Lung (tissue), 12 donors: ENCODE measurements around the gene VSIG10. TPM values are rescaled to one million over a fixed set of nuclear protein-coding genes. Genes with fewer than 3 reads are reported as not detected.

Experiments
- ATAC-seq: fragments of 200-7000 bp; cut with Tn5 transposase; one replicate; pipeline ENCODE4 v1.9.1; 2020; ENCODE audit warnings: moderate number of reproducible peaks; ENCODE audit not compliant: insufficient read depth, low FRiP score
- DNase-seq, 3 donors: peaks; one replicate each; pipeline ENCODE4 v3.0.0-alpha.2; 2013 to 2017
- H3K27ac ChIP-seq, 2 donors: one replicate each; pipeline ENCODE4 v1.5.1; 2013; ENCODE audit warnings: mild to moderate bottlenecking in 2 of 2, moderate library complexity in 2 of 2, control low read depth in 1 of 2, inconsistent platforms in 1 of 2, low read depth in 1 of 2, low read length in 1 of 2
- H3K27me3 ChIP-seq, 3 donors: one replicate each; pipeline ENCODE4 v1.5.1; 2013; ENCODE audit warnings: low read length in 2 of 3; ENCODE audit not compliant: control insufficient read depth in 3 of 3, insufficient read depth in 3 of 3
- H3K36me3 ChIP-seq, 4 donors: one replicate each; pipeline ENCODE4 v1.5.1; 2013; ENCODE audit warnings: low read length in 4 of 4, mild to moderate bottlenecking in 1 of 4, moderate library complexity in 1 of 4; ENCODE audit not compliant: control insufficient read depth in 4 of 4, insufficient read depth in 4 of 4
- H3K4me1 ChIP-seq, 5 donors: one replicate each; pipeline ENCODE4 v1.5.1; 2013; ENCODE audit warnings: low read length in 5 of 5, mild to moderate bottlenecking in 2 of 5, moderate library complexity in 1 of 5; ENCODE audit not compliant: control insufficient read depth in 5 of 5, insufficient read depth in 5 of 5
- H3K4me3 ChIP-seq: one replicate; pipeline ENCODE4 v1.5.1; 2013; ENCODE audit warnings: mild to moderate bottlenecking, control low read depth, moderate library complexity
- H3K9ac ChIP-seq, 2 donors: one replicate each; pipeline ENCODE4 v1.5.1; 2013; ENCODE audit warnings: low read length in 2 of 2, control low read depth in 1 of 2; ENCODE audit not compliant: insufficient read depth in 1 of 2
- H3K9me3 ChIP-seq, 4 donors: one replicate each; pipeline ENCODE4 v1.5.1; 2013; ENCODE audit warnings: low read length in 3 of 4, mild to moderate bottlenecking in 1 of 4, moderate library complexity in 1 of 4; ENCODE audit not compliant: control insufficient read depth in 4 of 4, insufficient read depth in 3 of 4
- CTCF ChIP-seq: IDR thresholded peaks from 2 replicates; pipeline ENCODE4 v1.5.1; 2012; ENCODE audit warnings: mild to moderate bottlenecking; ENCODE audit errors: control extremely low read depth, extremely low read depth
- WGBS, 2 donors: extraction: QIAGEN DNeasy Blood & Tissue Kit; methylation state at CpG; one replicate each; pipeline ENCODE4 v1.1.7; 2013; 5-methylcytosine and 5-hydroxymethylcytosine counted together
- polyA plus RNA-seq, 2 donors: library from polyadenylated mRNA; stranded (reverse); fragments of 200-250 nt; gene quantifications; one replicate each; pipeline ENCODE4 v1.2.1, GENCODE V29; 2013
- total RNA-seq, 2 donors: library from RNA; depleted of rRNA in 1 of 2; stranded (reverse); fragments of >200 nt in 1 of 2; gene quantifications; one replicate each; pipeline ENCODE4 v1.2.1, GENCODE V29; 2014 to 2021
- donor health status: control.
- donor health status: control.
- donor health status: Bipolar disorder and iron deficiency.
- donor health status: healthy.
- donor health status: DM: yes; HTN: yes; CAD: no.

The VSIG10 gene
- total and polyA plus RNA-seq, 4 donors: 11.0 to 51.4 (median 32.2) TPM

- no peak for DNase-seq
- WGBS, 2 donors: 93 to 96% methylated on average over 4 of the region's 4 CpGs
- H3K27ac ChIP-seq: no peak overlapping the region
- H3K4me3 ChIP-seq: no peak overlapping the region
- no peak for TF ChIP-seq CTCF
- peaks cover 14 to 39% (median 28%) of the 10 kb centered on the region in 4 donors for H3K36me3 ChIP-seq
- ATAC-seq: no peak
- no peak overlapping the region for H3K9ac ChIP-seq
- no peaks in the 10 kb centered on the region for H3K9me3 ChIP-seq
- no peaks in the 10 kb centered on the region for H3K27me3 ChIP-seq
- H3K4me1 ChIP-seq: no peaks in the 10 kb centered on the region
These were observed 57.4 kb downstream of the VSIG10 start for GRCh38 chr12:118046430-118046829.

- TF ChIP-seq CTCF: no peak
- peaks cover 17 to 49% (median 29%) of the 10 kb centered on the region in 4 donors for H3K36me3 ChIP-seq
- 97% methylated on average over 8 of the region's 8 CpGs for WGBS, 2 donors
These were observed 59.2 kb downstream of the VSIG10 start for GRCh38 chr12:118044577-118044976.

GRCh38 chr12:118044075-118044474 is 59.7 kb downstream of the VSIG10 start:
- peaks cover 17 to 49% (median 31%) of the 10 kb centered on the region in 4 donors for H3K36me3 ChIP-seq
- no peaks in the 10 kb centered on the region for H3K27me3 ChIP-seq
- 85 to 91% methylated on average over 2 of the region's 2 CpGs for WGBS, 2 donors
- no peaks in the 10 kb centered on the region for H3K9me3 ChIP-seq
- ATAC-seq: no peak
- no peak overlapping the region for H3K9ac ChIP-seq
- H3K27ac ChIP-seq: no peak overlapping the region
- DNase-seq: no peak
- TF ChIP-seq CTCF: no peak
- H3K4me3 ChIP-seq: no peak overlapping the region
- no peaks in the 10 kb centered on the region for H3K4me1 ChIP-seq

More at GRCh38 chr12:118044577-118044976, 59.2 kb downstream of the VSIG10 start:
- no peak overlapping the region for H3K27ac ChIP-seq
- no peak for DNase-seq
- H3K9me3 ChIP-seq: no peaks in the 10 kb centered on the region
- no peak overlapping the region for H3K4me3 ChIP-seq
- H3K9ac ChIP-seq: no peak overlapping the region
- ATAC-seq: no peak
- no peaks in the 10 kb centered on the region for H3K27me3 ChIP-seq
- H3K4me1 ChIP-seq: no peaks in the 10 kb centered on the region

GRCh38 chr12:118042091-118042490 is 61.7 kb downstream of the VSIG10 start:
- no peak overlapping the region for H3K4me3 ChIP-seq
- H3K27me3 ChIP-seq: no peaks in the 10 kb centered on the region
- DNase-seq (no peak), ATAC-seq (no peak)
- TF ChIP-seq CTCF: no peak
- 91 to 96% methylated on average over 4 of the region's 4 CpGs for WGBS, 2 donors
- no peak overlapping the region for H3K27ac ChIP-seq
- peaks cover 24 to 49% (median 38%) of the 10 kb centered on the region in 4 donors for H3K36me3 ChIP-seq
- H3K9me3 ChIP-seq: no peaks in the 10 kb centered on the region
- H3K9ac ChIP-seq: no peak overlapping the region
- H3K4me1 ChIP-seq: no peaks in the 10 kb centered on the region
